Renal cortical epithelial cell (primary cell): ENCODE measurements around the gene PABPN1. TPM values are rescaled to one million over a fixed set of nuclear protein-coding genes. Genes with fewer than 3 reads are reported as not detected.

Experiments used
- DNase-seq: peaks from one replicate; pipeline ENCODE4 v3.0.0-alpha.2; 2011; ENCODE audit warnings: low read depth
- total RNA-seq: library from RNA; depleted of rRNA; stranded (reverse); fragments of >200 nt; gene quantifications from 2 replicates; pipeline ENCODE4 v1.2.3, GENCODE V29; 2014

The PABPN1 gene
- total RNA-seq, 1 donor from 2014 or later, result 80.0 TPM

DNA sequence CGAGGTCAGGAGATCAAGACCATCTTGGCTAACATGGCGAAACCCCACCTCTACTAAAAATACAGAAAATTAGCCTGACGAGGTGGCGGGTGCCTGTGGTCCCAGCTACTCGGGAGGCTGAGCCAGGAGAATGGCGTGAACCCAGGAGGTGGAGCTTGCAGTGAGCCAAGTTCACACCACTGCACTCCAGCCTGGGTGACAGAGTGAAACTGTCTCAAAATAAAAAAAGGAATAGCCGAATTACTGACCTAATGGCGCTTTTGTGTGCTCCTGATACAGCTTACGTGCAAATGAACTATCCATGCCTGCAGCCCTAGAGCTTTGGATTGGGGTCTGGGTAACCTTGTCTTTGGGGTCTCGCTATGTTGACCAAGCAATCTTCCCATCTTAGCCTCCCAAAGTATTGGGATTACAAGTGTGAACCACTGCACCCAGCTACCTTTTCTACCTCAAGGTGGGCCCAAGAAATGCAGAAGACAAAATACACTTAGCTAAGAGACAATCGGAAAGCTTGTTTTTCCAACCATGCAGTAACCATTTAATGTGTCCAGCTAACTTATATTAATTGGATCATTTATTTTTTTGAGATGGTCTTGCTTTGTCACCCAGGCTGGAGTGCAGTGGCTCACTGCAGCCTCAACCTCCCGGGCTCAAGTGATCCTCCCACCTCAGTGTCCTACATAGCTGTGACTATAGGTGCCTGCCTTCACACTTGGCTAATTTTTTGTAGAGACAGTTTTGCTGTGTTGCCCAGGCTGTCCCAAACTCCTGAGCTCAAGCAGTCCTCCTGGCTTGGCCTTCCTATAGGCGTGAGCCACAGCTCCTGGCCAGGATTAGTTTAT is 5.5 kb downstream of the PABPN1 start:
- no peak for DNase-seq

DNA sequence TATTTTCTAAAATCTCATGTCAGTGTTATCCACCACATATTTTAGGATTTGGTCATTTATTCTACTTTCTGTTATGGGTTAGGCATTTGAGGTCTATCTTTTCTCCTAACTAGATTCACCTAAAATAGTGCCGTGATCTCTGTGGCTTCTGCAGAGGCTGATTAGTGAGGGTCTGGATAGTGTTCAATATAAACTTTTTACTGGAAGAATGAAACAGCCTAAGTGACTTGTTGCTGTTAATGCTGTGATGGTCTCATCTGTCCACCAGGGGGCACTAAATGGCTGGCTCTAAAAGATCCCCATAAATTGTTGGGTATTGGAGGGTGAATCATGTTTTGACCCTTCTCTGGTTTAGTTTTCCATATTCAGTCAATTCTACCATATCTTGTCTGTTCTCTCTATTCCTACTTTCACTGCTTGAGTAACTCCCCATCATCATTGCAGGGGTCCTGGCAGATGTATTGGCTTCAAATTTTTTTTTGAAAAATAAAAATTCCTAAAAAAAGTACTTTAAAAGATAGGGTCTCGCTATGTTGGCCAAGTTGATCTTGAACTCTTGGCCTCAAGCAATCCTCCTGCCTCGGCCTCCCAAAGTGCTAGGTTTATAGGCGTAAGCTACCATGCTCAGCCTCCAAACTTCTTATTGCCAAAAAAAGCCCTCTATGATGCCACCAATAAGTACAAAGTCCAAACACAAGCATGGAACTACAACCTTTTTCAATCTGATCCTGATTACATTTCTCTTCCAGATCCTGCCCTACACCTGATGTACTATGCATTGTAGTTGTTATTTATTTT is 6.9 kb downstream of the PABPN1 start:
- peak; percentile 79 for DNase-seq

DNA sequence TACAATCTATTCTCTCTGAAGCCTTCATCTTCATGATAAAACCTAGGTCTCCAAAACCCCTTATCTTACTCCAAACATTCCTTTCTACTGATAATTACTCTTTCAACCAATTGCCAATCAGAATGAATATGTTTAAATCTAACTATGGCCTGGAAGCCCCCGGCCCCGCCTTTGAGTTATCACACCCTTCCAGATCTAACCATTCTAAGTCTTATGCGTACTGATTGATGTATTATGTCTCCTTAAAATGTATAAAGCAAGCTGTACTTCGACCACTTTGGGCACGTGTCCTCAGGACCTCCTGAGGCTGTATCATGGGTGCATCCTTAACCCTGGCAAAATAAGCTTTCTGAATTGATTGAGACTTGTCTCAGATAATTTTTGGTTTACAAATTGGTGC is 14.4 kb downstream of the PABPN1 start:
- no peak for DNase-seq

DNA sequence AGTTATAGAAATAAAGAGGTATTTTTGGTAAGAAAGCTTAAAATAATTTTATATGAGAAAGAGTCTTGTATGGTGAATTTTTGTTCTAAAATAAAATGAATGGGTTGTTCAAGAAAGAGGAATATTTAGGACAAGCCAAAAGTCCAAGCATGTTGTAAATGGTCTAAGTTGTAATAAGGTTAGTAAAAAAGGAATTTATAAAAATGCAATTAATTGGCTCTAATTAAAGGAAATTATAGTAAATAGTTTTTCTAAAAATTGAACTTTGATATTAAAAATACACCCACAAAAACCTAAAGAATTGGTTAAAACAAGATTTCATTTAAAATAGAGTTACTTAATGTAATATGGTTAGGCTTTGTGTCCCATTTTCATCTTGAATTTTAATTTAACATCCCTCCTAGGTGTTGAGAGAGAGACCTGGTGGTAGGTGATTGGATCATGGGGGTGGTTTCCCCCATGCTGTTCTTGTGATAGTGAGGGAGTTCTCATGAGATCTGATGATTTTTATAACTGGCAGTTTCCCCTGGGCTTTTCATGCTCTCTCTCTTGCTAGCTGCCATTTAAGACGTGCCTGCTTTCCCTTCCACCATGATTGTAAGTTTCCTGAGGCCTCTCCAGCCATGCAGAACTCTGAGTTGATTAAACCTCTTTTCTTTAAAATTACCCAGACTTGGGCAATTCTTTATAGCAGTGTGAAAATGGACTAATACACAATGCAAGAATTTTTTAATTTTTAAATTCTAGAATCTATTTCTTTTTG is 18.4 kb downstream of the PABPN1 start:
- DNase-seq, result no peak

DNA sequence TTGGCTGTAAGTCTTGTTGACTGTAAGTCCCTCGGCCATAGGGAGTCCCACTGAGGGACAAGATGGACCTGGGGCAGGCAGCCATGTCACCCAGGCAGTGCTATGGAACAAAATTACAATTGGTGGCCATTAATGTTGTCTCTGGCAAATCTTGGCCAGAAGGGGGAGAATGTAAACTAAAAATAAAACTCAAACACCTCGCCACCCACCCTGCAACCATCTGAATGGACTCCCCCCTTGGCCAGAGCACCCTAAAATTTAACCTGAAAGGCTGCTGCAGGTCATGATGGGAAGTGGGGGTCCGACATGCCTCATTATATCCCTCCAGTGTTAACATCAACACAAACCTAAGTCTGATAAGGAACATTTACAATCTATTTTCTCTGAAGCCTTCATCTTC is 23.2 kb downstream of the PABPN1 start:
- DNase-seq, result no peak

DNA sequence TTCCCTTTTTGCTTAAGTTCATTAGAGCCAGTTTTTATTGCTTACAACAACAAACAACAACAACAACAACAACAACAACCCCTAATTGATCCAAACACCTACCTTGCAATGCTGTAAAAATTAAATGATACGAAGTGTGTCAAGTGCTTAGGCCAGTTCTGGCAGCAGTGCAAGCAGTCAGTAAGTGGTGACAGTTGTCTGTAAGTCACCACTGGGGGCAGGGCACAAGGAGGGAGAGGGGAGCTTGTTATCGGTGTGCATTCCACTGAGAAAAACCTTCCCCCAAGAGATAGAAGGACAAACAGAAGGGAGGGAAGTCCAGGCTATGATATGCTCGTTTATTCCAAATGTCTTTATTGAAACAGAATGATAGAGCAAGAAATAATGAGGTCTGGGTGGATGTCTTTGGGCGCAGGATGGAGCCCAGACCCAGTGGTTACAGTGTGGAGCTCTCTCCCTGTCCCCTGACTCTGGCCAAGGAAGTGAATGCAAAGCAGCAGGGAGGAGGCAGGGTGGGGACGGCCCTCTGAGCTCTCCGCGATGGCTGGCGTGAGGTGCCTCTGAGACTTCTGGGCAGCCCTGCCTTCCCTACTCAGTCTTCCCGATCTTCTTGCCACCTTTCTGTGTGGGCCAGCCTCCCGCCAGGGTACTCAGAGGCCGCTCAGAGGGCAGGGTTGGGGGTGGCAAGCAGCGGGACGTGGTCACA is 24.9 kb downstream of the PABPN1 start:
- DNase-seq, result no peak

DNA sequence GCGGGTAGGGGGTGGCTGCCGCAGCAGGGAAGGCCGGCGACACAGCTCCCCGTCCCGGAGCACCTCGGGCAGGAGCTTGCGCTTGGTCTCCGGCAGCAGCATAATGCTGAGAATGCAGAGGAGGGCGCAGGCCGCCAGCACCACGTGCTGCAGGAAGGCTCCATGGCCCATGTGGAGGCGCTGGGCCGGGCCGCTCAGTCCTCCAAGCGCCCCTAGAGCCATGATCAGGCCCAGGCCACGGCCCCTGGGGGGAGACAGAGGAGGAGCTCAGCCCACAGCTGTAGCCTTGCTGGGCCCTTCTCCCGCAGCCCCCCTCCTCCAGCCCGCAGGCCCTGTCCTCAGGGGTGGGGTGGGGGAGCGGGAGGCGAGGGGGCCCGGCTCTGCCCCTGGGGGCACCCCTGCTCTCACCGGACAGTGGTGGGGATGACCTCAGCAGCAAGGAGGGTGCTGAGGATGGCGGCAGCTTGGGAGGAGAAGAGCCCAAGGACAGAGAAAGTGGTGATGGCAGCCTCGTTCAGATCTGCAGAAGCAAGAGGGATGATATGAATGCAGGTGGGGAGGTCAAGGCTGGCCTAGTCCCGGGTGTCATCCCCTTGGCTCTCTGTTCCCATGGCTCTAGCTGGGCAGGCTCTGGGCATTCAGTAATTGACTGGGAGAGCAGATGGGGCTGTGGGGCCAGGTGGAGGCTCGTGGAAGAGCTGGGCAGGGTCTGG is 25.6 kb downstream of the PABPN1 start:
- DNase-seq, result no peak

DNA sequence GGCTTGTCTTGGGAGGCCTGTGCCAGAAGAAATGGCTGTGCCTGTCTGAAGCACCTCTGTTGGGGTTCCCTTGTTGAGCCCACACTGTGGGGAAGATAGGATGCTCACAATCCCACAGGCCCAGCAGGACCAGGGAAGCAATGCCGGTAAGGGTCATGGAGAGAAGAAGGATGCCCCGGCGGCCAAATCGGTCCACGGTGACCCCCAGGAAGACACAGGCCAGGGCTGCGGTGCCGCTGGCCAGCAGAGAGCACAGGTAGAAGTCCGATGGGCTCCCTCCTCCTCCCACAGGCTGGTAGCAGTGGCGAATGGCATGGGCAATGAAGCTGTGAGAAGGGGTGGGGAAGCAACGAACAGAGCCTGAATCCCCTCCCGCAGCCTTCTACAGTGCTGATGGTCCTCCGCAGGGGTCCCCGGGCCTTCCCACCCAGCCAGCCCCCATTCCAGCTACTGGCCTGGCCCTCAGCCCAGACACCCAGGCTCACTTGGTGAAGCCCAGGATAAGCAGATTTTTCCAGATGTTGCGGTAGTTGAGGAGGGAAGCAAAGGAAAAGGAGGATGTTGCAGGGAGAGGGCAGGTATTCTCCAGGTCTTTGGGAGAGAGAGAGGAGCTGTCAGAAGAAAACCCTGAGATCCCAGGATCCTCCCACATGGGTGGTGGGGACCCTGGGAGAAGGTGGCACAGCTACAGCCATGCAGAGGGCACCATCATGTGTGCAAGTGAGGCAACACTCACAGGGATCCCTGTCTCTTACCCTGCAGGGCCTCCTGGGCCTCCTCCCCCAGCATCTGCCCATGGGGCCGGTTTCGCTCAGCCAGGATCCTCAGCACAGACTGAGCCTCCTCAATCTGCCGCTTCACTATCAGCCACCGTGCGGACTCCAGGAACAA is 26.4 kb downstream of the PABPN1 start:
- no peak for DNase-seq

DNA sequence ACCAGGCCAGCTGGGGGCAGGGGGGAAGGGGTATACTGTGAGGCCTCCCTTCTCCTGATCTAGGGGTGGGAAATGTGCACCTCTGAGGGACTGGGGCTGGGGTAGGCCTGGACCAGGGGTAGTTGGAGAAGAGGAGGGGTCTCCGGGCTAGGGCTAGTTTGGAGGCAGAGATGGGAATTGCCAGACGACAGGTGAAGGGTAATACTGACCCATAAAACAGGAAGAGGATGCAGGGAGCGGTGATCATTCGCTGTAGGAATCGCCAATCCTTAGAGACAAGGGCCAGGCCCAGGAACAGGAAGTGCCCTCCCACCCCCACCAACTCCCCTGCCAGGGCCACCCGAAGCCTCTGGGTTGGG is 27.0 kb downstream of the PABPN1 start:
- DNase-seq, result no peak

DNA sequence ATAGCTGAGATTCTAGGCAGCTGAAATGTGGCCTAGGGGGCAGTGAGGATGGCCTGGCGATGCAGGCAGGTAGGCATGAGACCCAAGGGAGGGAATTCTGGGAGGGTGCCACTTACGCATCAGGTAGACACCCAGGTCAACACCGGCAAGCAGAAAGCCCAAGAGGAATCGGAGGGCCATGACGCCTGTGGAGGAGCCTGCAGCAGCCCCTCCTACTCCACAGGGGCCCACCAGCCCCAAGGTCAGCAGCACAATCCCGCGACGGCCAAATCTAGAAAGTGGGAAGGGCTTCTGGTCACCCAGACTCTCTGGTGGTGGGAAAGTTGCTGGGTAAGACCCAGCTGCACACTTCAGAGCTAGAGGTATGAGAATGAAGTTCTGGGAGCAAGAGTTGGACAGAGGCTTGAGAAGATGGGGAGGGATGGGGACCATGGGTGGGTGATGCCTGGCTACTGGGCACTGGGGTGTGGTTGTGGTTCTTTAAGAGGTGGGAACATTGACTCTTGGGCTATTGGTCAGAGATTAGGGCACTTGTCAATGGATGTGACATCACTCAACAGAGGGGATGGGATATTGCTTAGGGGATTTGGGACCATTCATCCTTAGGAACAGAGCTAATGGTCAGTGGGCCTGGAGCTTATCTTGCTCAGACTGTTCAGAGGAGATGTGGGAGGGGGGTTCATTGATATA is 28.0 kb downstream of the PABPN1 start:
- no peak for DNase-seq

DNA sequence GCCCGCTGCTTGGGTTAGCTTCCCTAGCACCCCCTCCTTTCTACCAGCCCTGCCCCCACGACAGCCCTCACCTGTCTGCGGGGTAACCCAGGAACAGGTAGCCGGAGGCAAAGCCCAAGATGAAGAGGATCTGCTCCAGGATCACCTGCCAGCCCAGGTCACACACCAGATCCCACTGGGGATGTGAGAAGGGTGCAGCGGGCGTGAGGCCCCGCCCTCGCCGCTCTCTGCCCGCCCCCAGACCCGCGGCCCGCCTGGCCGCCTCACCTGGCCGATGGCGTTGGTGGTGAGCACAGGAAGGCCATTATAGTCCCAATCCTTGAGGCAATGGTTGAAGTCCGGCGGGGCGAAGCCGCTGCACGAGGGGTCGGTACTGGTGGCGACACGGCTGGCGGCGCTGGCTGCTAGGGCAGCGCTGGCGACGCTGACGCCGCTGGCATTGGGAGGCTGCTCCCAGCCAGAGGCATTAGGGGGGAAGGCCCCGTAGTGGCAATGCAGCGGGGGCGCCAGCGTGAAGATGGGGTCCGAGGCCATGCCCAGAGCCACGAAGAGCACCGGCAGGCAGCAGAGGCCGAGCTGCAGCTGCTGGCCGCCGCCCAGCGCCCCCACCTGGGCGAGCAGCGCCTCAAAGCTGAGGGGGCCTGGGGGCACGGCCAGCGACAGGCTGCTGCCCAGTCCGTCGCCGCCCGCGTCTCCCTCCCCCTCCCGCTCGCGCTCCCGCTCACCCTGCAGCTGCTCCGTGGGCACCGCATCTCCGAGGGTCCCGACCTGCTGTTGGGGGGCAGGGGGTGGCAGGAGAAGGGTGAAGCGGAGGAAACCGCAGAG is 30.6 kb downstream of the PABPN1 start:
- no peak for DNase-seq

DNA sequence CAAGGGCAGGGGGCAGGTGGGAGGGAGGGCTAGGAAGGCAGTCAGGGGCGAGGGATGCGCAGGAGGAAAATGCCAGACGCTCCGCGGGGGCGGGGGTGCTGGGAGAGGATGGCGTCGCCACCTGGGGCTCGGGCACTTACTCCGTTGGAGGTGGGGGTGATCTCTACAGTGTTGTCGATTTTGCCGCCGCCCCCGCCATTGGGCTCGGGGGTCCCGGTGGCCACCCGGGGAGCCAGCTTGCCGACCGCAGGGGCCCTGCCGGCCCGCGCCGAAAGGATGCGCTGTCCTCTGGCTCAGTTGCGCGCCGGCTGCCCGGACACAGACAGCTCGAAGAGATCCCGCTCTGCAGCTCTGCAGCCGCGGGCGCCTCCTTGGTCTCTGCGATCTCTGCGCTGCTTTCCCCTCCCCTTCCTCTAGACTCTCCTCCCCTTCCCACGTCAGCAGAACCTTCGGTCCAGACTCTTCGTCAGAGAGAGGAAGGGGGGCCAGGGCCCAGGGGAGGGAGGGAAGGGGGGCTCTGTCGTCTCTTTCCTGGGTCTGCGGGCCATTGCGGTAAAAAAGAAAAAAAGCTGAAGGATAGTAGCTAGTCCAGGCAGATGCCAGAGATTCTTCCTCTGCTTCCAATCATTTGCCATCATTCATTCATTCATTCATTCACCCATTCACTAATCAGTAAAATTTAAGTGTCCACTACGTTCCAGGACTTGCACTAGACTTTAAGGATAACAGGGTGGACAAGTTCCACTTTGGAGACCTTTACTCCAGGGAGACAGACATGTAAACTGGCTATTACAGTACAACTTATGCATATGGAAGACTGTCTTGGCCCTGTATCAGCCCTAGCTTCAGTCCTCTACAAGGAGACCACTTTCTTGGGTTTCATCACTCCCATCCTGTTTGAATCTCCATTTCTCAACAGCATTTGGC is 31.5 kb downstream of the PABPN1 start, which contains the start of gene SLC22A17:
Gene SLC22A17, minus strand, starts transcription at position 382 of the 927 bp plus-strand sequence.
- peak; percentile 56 for DNase-seq

DNA sequence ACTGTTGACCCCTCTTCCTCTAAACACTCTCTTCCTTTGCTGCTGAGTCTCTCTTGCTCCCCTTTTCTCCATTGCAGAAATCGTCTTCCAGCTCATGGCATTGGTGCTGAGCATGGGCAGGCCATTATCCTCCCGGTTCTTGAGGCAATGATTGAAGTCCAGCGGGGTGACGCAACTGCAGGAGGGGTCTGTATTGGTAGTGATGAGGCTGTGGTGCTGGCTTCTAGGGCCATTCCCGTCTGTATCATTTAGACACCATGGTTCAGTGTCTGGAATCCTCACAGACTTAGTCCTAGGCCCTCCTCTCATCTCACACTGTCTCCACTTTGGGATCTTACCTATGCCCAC is 32.1 kb downstream of the PABPN1 start:
- no peak for DNase-seq

DNA sequence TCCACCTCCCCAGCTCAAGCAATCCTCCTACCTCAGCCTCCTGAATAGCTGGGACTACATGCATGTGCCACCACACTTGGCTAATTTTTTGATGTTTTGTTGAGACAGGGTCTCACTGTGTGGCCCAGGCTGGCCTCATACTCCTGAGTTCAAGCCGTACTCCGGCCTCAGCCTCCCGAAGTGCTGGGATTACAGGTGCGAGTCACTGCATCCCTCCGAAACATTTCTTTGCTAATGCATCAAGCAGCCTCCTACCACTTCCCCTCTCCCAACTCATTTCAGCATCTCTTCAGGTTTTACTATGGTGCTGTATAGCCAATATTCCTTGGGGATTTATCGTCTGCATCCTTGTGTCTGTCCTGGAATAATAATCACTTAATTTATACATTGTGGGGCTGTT is 33.7 kb downstream of the PABPN1 start:
- DNase-seq, result no peak

DNA sequence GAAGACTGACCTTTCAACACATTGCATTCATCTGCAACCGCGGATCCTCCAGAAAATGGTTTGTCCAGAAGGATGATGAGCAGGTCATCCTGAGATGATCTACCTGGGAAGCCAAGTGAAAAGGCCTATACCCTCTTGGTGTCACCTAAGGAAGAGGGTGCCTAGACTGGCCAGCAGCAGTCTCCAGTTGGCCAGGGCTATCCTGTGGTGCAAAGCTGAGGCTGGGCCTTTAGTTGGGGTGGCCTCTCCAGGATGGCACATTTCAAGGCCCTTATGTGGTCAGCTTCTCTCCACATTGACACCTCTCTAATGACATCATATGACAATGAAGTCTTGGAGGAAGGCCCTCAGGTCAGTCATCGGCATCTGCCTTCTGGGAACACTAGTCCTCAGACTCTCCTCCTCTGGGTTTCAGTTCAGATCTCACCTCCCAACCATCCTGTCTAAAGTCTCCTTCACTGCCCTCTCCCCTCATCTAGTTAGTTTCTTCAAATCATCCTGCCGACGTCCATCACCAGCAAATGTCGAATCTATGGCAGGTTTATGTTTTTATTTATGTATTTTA is 34.7 kb downstream of the PABPN1 start:
- DNase-seq, result no peak

DNA sequence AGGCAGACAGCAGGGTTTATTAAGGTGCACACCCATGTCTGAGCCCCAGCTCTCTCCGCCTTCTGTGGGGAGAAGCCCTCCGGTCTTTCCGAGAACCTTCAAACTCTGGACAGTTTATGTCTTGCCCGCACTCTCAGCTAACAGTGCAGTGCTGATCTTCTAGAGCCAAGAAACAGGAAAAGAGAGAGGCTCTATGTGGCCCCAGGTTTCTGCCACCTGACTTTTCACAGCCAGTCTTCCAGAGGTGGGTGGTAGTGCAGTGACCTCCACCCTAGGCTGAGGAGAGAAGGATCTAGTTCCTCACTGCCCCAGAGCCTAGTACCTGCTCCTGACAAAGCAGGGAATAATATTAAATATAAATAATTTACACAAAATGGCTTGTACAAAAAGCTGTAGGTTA is 35.4 kb downstream of the PABPN1 start:
- no peak for DNase-seq

DNA sequence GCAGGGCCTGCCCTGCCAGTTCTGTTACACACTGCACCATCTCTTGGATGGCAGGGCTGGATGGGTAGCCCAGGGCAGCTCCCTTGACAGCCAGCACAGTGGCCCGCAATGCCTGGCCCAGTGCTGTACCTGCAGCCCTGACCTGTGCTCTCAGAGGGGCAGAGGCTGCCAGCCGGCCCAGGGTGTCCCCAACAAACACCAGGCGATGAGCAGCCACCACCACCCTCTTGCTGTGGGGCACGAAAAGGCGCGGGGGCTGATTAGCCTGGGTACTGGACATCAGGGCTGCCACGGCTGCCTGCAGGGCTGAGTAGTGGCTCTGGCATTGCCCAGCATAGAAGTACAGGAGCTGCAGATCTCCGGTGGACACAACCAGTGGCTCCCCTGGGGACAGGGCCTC is 36.0 kb downstream of the PABPN1 start:
- DNase-seq, result no peak
